ENCODE data around the gene PICALM.

DNA sequence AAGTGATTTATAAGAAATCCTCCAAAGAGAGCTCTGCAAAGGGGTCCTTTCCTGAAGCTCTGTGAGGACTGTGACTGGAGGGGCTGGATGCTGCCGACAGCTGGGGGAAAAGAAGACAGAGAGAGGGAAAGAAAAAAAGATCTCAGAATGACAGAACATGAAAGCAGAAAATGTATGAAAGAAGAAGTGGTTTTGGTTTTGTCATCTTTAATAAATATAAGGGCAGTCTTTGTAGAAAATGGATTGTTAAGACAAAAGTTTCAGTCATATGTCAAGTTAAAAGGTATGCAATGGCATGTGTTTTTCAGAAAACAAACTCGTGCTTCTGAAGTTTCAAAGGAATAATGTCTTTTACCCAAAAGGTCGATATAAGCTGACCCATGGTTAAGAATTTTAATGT lies 108.2 kb downstream of the PICALM start:
- TF ChIP-seq RAD51 (IDR thresholded peaks at IDR 0.05) (no peak), EZH2 (IDR thresholded peaks at IDR 0.05; ENCODE audit: borderline replicate concordance, control insufficient read depth, low read depth, low read length) (no peak), CEBPB (IDR thresholded peaks at IDR 0.05; ENCODE audit: borderline replicate concordance in 1 of 2, low read depth in 2 of 2, low read length in 2 of 2) (no peak)

All from GM12878 (cell line).